Pons (tissue), 1 donor: ENCODE data around the gene ARMC5.
A peak's percentile ranks its signal among the peaks of the same experiment; 100 is the strongest.
"Not testable (repeated sequence)": the region's sequence is repeated elsewhere in the genome, so short reads cannot be mapped to it uniquely, and the experiment has no call there.

Experiments
- DNase-seq: peaks from one replicate; pipeline ENCODE4 v3.0.0-alpha.2; 2016; ENCODE audit warnings: low spot score

The ARMC5 gene

DNA sequence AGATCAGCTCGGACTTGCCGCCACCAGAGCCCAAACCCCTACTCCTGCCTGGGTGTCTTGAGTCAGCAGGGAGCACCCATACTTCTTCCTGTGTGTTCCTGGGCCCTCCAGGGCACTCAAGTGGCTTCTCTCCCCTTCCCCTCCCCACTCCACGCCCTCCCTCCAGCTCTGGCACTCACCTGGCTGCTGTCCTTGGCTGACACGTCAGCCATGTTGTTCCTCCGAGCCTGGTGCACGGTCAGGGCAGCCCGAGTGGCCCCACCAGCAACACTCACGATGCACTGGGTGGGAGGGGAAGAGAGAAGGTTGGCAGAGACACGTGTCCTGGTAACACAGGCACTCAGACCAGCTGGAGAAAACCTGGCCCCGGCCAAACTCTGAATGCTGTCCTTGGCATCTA lies 37.4 kb downstream of the ARMC5 start:
- no peak for DNase-seq

DNA sequence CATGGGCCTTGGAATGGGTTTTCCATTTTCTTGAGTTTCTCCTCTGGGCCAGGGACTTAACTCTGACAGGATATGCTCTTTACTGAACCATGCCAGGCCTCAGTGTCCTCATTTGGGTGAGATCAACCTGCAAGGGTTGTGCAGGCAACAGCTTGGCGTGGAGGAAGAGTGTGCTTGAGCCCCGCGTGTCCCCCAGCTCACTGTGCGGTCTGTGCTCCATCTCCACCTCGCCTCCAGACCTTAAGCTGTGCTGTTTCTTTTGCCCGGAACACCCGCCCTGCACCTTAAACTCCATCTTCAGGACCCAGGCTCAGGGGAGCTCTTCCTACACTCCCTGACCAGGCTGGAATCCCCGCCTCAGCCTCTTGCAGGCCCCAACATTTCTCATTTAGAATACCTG lies 39.2 kb downstream of the ARMC5 start:
- no peak for DNase-seq

DNA sequence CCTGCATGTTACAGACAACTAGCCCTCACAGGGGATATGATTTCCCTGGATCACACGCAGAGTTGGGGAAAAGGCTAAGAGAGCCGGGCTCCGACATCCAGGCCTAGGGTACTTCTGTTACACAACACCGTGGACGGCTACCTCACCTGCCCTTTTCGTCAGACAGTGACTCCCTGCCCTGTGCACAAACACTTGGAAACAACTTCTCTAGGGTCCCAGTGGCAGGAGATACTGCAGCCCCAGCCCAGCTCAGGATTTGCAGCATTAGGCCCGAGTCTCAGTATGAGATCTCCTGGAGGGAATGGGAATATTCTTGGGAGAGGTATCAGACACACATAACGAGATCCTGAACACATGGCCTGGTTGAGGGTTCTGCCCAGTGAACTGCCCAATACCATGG lies 40.6 kb downstream of the ARMC5 start:
- DNase-seq = no peak

DNA sequence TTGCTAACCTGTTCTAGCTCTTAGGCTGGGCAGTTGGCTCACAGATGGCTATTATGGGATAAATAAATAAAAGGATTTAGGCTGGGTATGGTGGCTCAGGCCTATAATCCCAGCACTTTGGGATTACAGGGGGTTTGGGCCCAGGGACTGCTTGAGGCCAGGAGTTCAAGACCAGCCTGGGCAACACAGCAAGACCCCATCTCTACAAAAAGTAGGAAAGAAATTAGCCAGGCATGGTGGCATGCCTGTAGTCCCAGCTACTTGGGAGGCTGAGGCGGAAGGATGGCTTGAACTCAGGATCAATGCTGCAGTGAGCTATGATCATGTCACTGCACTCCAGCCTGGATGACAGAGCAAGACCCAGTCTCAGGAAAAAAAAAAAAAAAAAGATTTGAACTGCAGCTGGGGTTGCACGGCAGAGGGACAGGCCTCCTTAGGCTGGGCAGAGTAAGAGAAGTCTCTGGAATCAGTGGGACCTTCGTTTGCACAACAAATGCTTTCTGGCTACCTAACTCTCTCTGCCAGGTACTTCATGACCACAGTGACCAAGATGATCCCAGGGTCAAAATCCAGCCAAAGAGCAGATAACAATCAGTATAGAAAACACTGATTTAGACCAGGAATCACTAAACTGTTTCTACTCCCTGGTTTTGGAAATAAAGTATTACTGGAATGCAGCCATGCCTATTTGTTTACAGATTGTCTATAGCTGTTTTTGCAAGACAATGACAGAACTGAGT lies 42.1 kb downstream of the ARMC5 start:
- DNase-seq = no peak

DNA sequence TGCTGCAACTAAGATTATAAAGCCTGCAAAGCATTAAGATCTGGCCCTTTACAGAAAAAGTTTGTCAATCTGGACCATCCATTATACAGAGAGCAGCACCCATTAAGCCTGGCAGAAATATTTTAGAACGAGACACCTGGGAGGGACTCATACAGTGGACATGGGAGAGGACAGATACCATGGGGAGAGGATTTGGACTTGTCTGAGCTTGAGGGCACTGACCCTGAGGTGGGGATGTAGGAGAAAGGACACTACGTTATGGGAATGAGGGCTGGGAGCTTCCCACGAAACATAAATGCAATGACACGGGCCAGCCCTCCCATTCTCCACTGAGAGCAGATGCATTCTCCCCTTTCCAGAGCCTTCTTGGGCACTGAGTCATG lies 42.7 kb downstream of the ARMC5 start:
- no peak for DNase-seq

DNA sequence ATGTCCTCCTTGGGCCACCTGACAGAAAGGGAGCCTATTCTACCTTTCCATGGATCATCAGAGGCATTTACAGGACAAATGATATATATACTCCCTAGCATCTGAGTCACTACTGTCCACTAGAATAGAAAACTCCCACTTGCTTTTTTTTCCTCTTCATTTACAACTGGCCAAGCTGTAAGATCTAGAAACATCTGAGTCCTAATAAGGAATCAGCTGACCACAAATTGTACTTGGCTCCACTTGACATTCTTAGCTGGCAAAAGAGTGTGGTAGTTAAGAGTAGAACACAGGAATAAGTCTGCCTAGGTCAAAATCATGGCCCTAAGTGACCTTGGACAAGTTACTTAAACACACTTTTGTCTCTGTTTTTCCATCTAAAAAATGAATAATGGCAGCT lies 43.7 kb downstream of the ARMC5 start:
- DNase-seq = no peak

DNA sequence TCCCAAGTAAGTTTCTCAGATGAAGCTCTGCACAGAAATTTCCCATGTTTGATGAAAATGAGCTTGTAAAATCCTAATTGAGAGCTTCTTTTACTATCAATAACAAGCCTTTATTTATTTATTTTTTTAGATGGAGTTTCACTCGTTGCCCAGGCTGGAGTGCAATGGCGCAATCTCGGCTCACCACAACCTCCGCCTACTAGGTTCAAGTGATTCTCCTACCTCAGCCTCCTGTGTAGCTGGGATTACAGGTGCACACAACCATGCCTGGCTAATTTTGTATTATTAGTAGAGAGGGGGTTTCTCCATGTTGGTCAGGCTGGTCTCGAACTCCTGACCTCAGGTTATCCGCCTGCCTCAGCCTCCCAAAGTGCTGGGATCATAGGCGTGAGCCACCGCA lies 44.3 kb downstream of the ARMC5 start:
- not testable (repeated sequence) for DNase-seq

DNA sequence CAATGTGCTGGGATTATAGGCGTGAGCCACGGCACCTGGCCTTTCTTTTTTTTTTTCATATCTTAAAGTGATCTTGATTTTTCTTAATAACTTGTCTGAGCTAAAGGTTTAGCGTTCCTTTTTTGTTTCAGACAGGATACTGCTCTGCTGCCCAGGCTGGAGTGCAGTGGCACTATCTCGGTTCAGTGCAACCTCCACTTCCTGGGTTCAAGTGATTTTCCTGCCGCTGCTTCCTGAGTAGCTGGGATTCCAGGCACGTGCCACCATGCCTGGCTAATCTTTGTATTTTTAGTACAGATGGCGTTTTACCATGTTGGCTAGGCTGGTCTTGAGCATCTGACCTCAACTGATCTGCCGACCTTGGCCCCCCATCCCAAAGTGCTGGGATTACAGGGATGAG lies 44.9 kb downstream of the ARMC5 start:
- DNase-seq = no peak

DNA sequence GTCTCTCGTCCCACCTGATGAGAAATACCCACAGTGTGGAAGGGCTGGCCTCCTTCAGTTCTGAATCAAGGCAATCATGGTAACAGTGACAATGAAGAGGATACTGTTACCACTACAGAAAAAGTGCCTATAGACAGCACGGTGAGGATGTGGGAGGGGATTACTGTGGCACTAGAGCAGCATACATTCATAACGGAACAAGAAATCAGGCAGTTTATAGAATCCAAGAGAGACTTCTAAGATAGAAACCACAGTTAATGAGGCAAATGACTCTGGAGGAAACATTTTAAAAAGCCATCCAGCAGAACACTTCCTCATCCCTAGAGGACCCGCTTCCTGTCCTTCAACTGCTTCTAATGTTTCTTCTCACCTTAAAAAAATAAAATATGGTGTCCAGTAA lies 46.2 kb downstream of the ARMC5 start:
- no peak for DNase-seq

DNA sequence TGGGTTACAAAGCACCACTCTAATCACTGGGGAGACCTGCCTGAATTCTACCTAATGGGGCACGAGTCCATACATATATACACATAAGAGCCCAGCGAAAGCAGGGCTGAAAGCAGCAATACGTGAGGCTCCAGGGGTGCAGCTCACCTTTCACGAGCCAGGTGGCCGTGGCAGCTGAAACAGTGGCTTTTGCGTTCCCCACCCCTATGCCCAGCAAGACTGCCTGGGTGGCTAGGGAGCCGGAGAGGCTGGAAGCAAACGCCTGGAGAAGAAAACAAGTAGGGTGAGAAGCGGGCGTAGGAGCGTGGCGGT lies 48.3 kb downstream of the ARMC5 start:
- no peak for DNase-seq

DNA sequence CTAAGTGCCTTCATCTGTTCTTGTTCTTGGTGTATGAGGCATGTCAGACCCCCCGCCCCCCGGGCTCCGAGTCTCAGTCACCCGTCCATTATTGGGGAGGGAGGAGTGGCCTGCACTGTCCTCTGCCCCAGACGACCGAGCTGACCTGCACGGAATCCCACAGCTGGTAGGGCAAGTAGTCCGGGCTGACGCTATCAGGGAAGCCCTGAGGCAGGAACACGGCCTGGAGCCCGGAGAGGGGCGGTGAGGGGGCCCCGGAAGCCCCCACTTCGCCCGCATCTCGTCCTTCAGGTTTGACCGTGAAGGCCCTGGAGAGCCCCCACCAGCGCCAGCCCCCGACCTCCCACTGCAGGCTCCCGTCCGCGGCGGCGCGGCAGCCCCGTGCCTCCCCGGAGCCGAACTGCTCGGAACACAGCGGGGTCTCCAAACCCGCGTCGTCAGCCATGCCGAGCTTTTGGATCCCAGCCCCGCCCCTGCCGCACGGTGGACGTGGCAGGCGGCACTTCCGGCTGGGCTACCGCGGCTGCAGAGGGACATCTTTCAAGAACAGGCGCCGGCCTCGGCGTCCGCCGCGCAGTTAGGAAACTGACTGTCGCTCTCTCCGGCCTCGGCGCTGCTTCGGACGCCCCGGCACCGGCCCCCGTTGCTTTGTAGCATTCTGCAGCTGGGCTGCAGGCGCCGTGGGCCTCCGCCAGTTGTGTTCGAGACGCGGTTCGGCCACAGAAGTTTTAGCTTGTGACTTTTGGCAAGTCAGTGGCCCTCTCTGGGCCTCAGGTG lies 48.8 kb downstream of the ARMC5 start, which contains the start of gene RUSF1:
TSS of gene RUSF1 (minus strand) at position 463 of the 777 bp plus-strand sequence. CDS start at position 445, 18 bp downstream.
- DNase-seq = peak; percentile 85

DNA sequence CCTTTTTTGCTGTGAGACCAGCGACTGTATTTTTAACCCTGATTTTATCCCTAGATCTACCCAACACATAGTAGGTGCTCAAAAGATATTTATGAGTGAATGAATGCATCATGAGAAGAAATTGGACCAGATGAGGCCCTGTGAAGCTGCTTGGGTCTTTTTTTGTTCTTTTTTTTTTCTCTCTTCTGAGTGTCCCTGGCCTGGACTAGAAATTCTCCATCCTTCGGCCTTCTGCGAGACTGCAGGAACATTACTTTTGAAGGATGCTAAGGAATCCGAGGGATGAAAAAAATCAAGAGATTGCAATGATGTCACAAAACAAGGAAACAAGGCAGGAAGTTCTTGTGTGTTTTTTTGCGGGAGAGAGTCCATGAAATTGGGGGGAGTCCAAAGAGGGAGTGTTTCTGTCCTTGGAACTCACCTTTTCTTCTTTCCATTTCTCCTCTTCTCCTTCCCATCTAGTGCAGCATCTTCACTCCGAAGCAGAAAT lies 49.5 kb downstream of the ARMC5 start:
- DNase-seq = peak; percentile 45

DNA sequence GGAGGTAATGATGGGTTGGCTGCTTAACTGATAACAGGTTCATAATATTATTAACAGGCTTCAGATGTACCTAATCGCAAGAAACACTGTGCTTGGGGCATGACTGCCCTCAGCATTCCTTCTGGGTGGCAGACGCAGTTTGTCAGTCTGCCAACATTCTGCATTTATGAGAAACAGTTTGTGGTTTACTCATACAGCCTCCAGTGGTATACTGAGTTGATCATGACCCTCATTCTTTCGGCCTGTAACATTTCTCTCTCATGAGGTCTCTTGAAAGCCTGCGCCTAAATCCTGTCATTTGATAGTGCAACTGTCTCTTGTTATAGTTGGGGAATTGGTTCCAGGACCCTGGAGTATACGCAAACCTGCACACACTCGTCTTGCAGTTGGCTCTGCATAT lies 53.8 kb downstream of the ARMC5 start:
- no peak for DNase-seq

DNA sequence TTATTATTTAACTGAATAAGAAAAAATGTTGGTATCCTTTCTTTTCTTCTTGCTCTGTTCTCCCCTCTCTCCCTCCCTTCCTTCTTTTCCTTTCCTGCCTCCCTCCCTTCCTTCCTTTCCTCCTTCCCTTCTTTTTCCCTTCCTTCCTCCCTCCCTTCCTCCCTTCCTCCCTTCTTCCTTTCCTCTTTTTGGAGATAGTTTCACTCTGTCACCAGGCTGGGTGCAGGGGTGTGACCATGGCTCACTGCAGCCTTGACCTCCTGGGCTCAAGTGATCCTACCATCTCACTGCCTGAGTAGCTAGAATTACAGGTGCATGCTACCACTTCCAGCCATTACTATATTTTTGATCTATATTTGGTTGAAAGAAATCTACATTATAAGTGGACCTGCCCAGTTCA lies 54.6 kb downstream of the ARMC5 start:
- DNase-seq = no peak
